Stomach (tissue), 4 donors: ENCODE data around the gene RNF220.

Source experiments
- CTCF ChIP-seq, 7 experiments: fragments of 450-650 bp in 4 of 7; fragments of 200-600 bp in 3 of 7; sonication (generic) in 3 of 7; IDR thresholded peaks; one replicate each; pipeline ENCODE4 v1.5.1; 2016 to 2019; ENCODE audit warnings: antibody characterized with exemption in 7 of 7, control low read depth in 2 of 7, mild to moderate bottlenecking in 1 of 7
- EP300 ChIP-seq: sonication (generic); formaldehyde crosslinking; IDR thresholded peaks from one replicate; pipeline ENCODE4 v1.6.1; 2017; ENCODE audit warnings: antibody characterized with exemption
- POLR2A ChIP-seq, 4 donors: fragments of 450-650 bp; IDR thresholded peaks; one replicate each; pipeline ENCODE4 v1.6.1; 2016; ENCODE audit warnings: antibody characterized with exemption in 4 of 4, control low read depth in 2 of 4, mild to moderate bottlenecking in 1 of 4, moderate library complexity in 1 of 4
- POLR2AphosphoS5 ChIP-seq, 3 donors: sonication (generic); formaldehyde crosslinking; IDR thresholded peaks; one replicate each; pipeline ENCODE4 v1.6.1; 2016; ENCODE audit warnings: antibody characterized with exemption in 3 of 3

GRCh38 chr1:44663417-44663816, 258.4 kb downstream of the RNF220 start:
- TF ChIP-seq CTCF (IDR thresholded peaks at IDR 0.05) (no peak), POLR2A (IDR thresholded peaks at IDR 0.05) (no peak), EP300 (no peak), POLR2AphosphoS5 (IDR thresholded peaks at IDR 0.05) (no peak)
